ENCODE measurements around the gene ADAT1. TPM values are rescaled to one million over a fixed set of nuclear protein-coding genes. Genes with fewer than 3 reads are reported as not detected.

Gene ADAT1
- total RNA-seq, 4 donors from 2014 or later = 27.2 to 38.7 (median 32.4) TPM

DNA sequence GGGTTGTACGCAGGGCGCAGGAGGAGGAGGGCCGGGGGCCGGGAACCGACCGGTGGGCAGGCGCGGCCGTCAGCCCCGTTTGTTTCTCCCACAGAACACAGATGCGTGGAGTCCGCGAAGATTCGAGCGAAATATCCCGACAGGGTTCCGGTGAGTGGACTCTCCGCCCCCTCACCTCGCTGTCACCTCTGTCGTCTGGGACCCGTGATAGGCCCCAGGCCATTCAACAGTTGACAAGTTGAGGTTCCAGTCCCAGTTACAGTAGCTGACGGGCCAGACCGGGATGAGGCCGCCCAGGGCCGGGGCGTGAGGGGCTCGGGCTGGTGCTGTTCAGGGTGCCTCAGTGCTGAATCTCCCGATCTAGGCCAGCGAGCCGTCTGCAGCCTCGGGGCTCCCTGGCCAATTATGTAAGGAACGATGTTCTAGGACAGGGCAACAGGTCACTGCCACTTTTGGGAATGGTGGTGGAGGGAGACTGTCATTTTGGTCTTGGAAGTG, 56.3 kb downstream of the ADAT1 start:
- H3K9me3 ChIP-seq = no peaks in the 10 kb centered on the region
- peaks cover 0 to 63% (median 10%) of the 10 kb centered on the region in 3 donors for H3K4me1 ChIP-seq
- no peak for ATAC-seq
- TF ChIP-seq EP300 (IDR thresholded peaks at IDR 0.05) (no peak), POLR2A (IDR thresholded peaks at IDR 0.05) (no peak), POLR2AphosphoS5 (IDR thresholded peaks at IDR 0.05) (no peak)
- TF ChIP-seq, protein P1, sequence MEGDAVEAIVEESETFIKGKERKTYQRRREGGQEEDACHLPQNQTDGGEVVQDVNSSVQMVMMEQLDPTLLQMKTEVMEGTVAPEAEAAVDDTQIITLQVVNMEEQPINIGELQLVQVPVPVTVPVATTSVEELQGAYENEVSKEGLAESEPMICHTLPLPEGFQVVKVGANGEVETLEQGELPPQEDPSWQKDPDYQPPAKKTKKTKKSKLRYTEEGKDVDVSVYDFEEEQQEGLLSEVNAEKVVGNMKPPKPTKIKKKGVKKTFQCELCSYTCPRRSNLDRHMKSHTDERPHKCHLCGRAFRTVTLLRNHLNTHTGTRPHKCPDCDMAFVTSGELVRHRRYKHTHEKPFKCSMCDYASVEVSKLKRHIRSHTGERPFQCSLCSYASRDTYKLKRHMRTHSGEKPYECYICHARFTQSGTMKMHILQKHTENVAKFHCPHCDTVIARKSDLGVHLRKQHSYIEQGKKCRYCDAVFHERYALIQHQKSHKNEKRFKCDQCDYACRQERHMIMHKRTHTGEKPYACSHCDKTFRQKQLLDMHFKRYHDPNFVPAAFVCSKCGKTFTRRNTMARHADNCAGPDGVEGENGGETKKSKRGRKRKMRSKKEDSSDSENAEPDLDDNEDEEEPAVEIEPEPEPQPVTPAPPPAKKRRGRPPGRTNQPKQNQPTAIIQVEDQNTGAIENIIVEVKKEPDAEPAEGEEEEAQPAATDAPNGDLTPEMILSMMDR (IDR thresholded peaks at IDR 0.05) = no peak
- peak overlapping the region; percentile 94 to 100 for H3K4me3 ChIP-seq
- WGBS, 2 donors (ENCODE audit: low coverage in 1 of 2) = no CpG with 5 or more reads among the region's 32 CpGs
- no peaks in the 10 kb centered on the region for H3K27me3 ChIP-seq
- peak overlapping the region; percentile 50 to 88 (median 73) for H3K27ac ChIP-seq
- peaks cover 0 to 41% of the 10 kb centered on the region in 2 donors for H3K36me3 ChIP-seq

DNA sequence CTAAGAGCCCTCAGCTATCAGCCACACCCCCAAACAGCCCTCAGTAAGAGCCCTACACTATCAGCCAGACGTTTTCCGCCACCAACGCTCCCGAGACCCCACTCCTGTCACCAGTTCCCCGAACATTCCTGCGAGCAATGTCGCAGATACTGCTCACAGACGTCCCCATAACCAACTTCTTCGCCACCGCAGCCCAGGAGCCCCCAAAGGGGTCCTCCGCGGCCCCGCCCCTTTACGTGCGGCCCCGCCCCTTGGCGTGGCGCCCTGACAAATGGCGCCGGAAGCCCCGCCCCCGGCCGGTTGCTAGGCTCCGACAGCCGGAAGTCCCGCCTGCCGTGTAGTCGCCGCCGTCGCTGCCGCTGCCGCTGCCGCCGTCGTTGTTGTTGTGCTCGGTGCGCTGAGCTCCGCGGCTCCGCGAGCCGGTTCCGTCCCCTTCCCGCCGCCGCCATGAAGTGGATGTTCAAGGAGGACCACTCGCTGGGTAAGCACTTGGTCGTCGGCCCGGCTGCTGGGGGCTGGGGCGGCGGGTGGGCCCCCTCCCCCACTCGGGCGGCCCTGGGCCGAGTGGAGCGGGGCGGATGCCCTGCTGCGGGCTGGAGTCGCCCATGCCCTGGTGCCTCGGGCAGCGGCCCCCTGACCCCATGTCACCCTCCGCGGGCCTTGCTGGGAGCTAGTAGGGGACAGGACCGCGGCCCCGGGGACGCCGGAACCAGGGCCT, 56.9 kb downstream of the ADAT1 start, which contains the start of gene GABARAPL2:
Gene GABARAPL2, plus strand, starts transcription at position 340 of the 718 bp plus-strand sequence. Its CDS starts 108 bp downstream, at position 448.
- peak; percentile 93 for ATAC-seq
- Histone ChIP-seq H3K27ac (peak within 1 kb of the TSS; percentile 50 to 88 (median 73)), H3K27me3 (no peaks in the 10 kb centered on the region), H3K36me3 (peaks cover 0 to 35% of the 10 kb centered on the region in 2 donors), H3K9me3 (no peaks in the 10 kb centered on the region), H3K4me1 (peaks cover 0 to 57% (median 10%) of the 10 kb centered on the region in 3 donors), H3K4me3 (peak within 1 kb of the TSS; percentile 94 to 100)
- 0 to 2% methylated on average over 2 to 9 of the region's 69 CpGs for WGBS, 2 donors (ENCODE audit: low coverage in 1 of 2)
- TF ChIP-seq POLR2AphosphoS5 (IDR thresholded peaks at IDR 0.05) (peak; percentile 85), POLR2A (IDR thresholded peaks at IDR 0.05) (peak; percentile 68 to 70)
- TF ChIP-seq, protein P1 (IDR thresholded peaks at IDR 0.05) = no peak

DNA sequence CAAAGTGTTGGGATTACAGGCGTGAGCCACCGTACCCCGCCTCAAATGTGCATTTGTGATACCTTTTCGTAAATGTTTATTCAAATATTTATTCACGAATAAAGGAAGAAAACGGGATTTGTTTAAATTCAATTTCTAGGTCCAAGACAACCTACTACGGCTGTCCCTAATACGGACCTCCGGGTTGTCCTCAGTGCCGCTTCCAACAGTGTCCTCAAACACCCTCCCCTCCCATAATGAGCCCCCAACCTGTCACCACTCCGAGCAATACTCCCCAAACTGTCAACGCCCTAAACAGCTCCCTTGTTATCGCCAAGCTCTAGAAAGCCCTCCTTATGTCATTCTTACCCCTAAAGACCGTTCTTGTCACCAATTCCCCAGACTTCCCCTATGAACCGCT, 57.4 kb downstream of the ADAT1 start:
- Histone ChIP-seq H3K4me3 (peak overlapping the region; percentile 94 to 100), H3K4me1 (peaks cover 0 to 51% (median 10%) of the 10 kb centered on the region in 3 donors), H3K9me3 (no peaks in the 10 kb centered on the region), H3K36me3 (peaks cover 0 to 29% of the 10 kb centered on the region in 2 donors), H3K27ac (peak overlapping the region in 3 of 4 donors; percentile 65 to 88 (median 81)), H3K27me3 (no peaks in the 10 kb centered on the region)
- 15 to 23% methylated on average over 12 to 15 of the region's 15 CpGs for WGBS, 2 donors (ENCODE audit: low coverage in 1 of 2)
- TF ChIP-seq POLR2AphosphoS5 (IDR thresholded peaks at IDR 0.05) = no peak
- TF ChIP-seq, protein P1 (IDR thresholded peaks at IDR 0.05) = no peak
- TF ChIP-seq EP300 (IDR thresholded peaks at IDR 0.05) = no peak
- TF ChIP-seq POLR2A (IDR thresholded peaks at IDR 0.05) = no peak
- no peak for ATAC-seq

DNA sequence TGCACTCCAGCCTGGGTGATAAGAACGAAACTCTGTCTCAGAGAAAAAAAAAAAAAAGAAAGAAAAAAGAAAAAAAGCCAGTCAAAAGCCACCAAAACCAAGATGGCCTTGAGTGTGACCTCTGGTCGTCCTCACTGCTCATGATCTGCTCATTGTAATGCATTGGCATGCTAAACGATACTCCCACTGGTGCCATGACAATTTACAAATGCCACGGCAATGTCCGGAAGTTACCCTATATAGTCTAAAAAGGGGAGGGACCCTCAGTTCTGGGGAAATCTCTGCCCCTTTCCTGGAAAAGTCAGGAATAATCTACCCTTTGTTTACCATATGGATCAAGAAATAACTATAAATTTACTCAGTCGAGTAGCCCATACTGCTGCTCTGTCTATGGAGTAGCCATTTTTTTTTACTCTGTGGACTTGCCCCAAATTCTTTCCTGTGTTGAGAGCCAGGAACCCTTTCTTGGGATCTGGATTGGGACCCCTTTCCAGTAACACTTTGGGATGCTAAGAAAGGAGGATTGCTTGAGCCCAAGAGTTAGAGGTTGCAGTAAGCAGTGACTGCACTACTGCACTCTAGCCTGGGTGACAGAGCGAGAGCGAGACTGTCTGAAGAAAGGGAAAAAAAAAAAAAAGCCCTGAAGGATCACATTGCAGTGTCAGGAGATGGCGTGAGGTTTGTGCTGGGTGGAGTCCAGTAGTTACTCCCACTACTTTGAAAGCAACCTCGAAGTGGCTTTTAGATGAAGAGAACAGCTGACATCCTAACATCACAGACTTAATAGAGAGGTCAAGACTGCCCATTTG, 63.3 kb downstream of the ADAT1 start:
- WGBS, 2 donors (ENCODE audit: low coverage in 1 of 2) = 47 to 53% methylated on average over 5 to 9 of the region's 10 CpGs
- H3K4me1 ChIP-seq = peaks cover 0 to 14% (median 0%) of the 10 kb centered on the region in 3 donors
- TF ChIP-seq POLR2AphosphoS5 (IDR thresholded peaks at IDR 0.05) (no peak), POLR2A (IDR thresholded peaks at IDR 0.05) (no peak), EP300 (IDR thresholded peaks at IDR 0.05) (no peak)
- TF ChIP-seq, protein P1 (IDR thresholded peaks at IDR 0.05) = no peak
- H3K36me3 ChIP-seq = no peaks in the 10 kb centered on the region
- H3K27me3 ChIP-seq = no peaks in the 10 kb centered on the region
- no peaks in the 10 kb centered on the region for H3K9me3 ChIP-seq
- ATAC-seq = no peak
- no peak overlapping the region for H3K27ac ChIP-seq
- H3K4me3 ChIP-seq = no peak overlapping the region

All from gastroesophageal sphincter (tissue), 4 donors.